GM23338 (cell line): ENCODE results near the gene SEC63.
A peak's percentile ranks its signal among the peaks of the same experiment; 100 is the strongest.

Experiments used
- CREB1 ChIP-seq: fragments of 250-450 bp; sonication (Bioruptor Pico); IDR thresholded peaks from 2 replicates; pipeline ENCODE4 v1.5.0; 2020; ENCODE audit warnings: low read depth, mild to moderate bottlenecking, moderate library complexity
- EZH2 ChIP-seq: fragments of 200-600 bp; sonication (generic); IDR thresholded peaks from one replicate; pipeline ENCODE4 v1.8.0; 2017; ENCODE audit warnings: antibody characterized with exemption, mild to moderate bottlenecking, low read depth; ENCODE audit not compliant: unreplicated experiment
- EZH2phosphoT487 ChIP-seq: fragments of 200-600 bp; sonication (generic); IDR thresholded peaks from one replicate; pipeline ENCODE4 v1.8.1; 2018; ENCODE audit warnings: antibody characterized with exemption; ENCODE audit not compliant: unreplicated experiment
- JUNB ChIP-seq: IDR thresholded peaks from one replicate; pipeline ENCODE4 v1.6.1; 2016; ENCODE audit warnings: antibody characterized with exemption; ENCODE audit not compliant: unreplicated experiment
- NANOG ChIP-seq: IDR thresholded peaks from 2 replicates; pipeline ENCODE4 v1.6.1; 2016; ENCODE audit warnings: antibody characterized with exemption, borderline replicate concordance
- POLR2AphosphoS5 ChIP-seq: IDR thresholded peaks from 2 replicates; pipeline ENCODE4 v1.6.1; 2016; ENCODE audit warnings: antibody characterized with exemption, low read depth
- ZNF114 ChIP-seq: fragments of 250-450 bp; sonication (Bioruptor Pico); IDR thresholded peaks from 2 replicates; pipeline ENCODE4 v1.5.0; 2020; ENCODE audit warnings: mild to moderate bottlenecking, moderate library complexity
- ZNF331 ChIP-seq: fragments of 250-450 bp; sonication (Bioruptor Pico); IDR thresholded peaks from 2 replicates; pipeline ENCODE4 v1.5.0; 2020; ENCODE audit warnings: low read depth, mild to moderate bottlenecking, moderate library complexity
- TF ChIP-seq, protein P1 (sequence below), 2 experiments: fragments of 200-600 bp in 1 of 2; sonication (generic) in 1 of 2; conservative IDR thresholded peaks; 2 replicates each; pipeline versions ENCODE4 v1.5.1 to v1.6.1; 2016 to 2017; ENCODE audit warnings: antibody characterized with exemption in 2 of 2, low read depth in 2 of 2, mild to moderate bottlenecking in 2 of 2, moderate library complexity in 1 of 2
- TF ChIP-seq, protein P2 (sequence below): IDR thresholded peaks from one replicate; pipeline ENCODE4 v1.6.1; 2018; ENCODE audit warnings: antibody characterized with exemption; ENCODE audit not compliant: unreplicated experiment
- TF ChIP-seq, protein P3 (sequence below): IDR thresholded peaks from 2 replicates; pipeline ENCODE4 v1.6.1; 2016; ENCODE audit warnings: antibody characterized with exemption

DNA sequence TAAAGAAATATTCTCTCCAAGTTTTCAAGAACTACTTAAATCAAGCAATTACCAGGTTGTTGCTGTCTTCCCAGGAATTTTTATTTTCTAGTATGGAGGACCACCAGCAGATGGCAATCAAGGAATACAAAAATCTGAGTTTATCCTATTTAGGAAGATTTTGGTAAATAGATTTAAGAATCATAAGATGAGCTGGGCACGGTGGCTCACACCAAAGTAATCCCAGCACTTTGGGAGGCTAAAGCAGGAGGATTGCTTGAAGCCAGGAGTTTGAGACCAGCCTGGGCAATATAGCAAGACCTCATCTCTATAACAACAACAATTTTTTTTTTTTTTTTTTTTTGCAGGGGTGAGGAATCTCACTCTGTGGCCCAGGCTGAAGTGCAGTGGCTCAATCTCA is 19.3 kb upstream of the SEC63 start:
- TF ChIP-seq, protein P1, sequence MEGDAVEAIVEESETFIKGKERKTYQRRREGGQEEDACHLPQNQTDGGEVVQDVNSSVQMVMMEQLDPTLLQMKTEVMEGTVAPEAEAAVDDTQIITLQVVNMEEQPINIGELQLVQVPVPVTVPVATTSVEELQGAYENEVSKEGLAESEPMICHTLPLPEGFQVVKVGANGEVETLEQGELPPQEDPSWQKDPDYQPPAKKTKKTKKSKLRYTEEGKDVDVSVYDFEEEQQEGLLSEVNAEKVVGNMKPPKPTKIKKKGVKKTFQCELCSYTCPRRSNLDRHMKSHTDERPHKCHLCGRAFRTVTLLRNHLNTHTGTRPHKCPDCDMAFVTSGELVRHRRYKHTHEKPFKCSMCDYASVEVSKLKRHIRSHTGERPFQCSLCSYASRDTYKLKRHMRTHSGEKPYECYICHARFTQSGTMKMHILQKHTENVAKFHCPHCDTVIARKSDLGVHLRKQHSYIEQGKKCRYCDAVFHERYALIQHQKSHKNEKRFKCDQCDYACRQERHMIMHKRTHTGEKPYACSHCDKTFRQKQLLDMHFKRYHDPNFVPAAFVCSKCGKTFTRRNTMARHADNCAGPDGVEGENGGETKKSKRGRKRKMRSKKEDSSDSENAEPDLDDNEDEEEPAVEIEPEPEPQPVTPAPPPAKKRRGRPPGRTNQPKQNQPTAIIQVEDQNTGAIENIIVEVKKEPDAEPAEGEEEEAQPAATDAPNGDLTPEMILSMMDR (conservative IDR thresholded peaks at IDR 0.05; ENCODE audit: low read depth in 2 of 2) = peak; percentile 59 to 77
- TF ChIP-seq POLR2AphosphoS5 = no peak
- no peak for TF ChIP-seq EZH2
- TF ChIP-seq EZH2phosphoT487 = no peak
- TF ChIP-seq, protein P2, sequence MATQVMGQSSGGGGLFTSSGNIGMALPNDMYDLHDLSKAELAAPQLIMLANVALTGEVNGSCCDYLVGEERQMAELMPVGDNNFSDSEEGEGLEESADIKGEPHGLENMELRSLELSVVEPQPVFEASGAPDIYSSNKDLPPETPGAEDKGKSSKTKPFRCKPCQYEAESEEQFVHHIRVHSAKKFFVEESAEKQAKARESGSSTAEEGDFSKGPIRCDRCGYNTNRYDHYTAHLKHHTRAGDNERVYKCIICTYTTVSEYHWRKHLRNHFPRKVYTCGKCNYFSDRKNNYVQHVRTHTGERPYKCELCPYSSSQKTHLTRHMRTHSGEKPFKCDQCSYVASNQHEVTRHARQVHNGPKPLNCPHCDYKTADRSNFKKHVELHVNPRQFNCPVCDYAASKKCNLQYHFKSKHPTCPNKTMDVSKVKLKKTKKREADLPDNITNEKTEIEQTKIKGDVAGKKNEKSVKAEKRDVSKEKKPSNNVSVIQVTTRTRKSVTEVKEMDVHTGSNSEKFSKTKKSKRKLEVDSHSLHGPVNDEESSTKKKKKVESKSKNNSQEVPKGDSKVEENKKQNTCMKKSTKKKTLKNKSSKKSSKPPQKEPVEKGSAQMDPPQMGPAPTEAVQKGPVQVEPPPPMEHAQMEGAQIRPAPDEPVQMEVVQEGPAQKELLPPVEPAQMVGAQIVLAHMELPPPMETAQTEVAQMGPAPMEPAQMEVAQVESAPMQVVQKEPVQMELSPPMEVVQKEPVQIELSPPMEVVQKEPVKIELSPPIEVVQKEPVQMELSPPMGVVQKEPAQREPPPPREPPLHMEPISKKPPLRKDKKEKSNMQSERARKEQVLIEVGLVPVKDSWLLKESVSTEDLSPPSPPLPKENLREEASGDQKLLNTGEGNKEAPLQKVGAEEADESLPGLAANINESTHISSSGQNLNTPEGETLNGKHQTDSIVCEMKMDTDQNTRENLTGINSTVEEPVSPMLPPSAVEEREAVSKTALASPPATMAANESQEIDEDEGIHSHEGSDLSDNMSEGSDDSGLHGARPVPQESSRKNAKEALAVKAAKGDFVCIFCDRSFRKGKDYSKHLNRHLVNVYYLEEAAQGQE = no peak
- no peak for TF ChIP-seq CREB1 (CRISPR knock-in tag)
- TF ChIP-seq ZNF331 (CRISPR knock-in tag) = no peak
- TF ChIP-seq, protein P3, sequence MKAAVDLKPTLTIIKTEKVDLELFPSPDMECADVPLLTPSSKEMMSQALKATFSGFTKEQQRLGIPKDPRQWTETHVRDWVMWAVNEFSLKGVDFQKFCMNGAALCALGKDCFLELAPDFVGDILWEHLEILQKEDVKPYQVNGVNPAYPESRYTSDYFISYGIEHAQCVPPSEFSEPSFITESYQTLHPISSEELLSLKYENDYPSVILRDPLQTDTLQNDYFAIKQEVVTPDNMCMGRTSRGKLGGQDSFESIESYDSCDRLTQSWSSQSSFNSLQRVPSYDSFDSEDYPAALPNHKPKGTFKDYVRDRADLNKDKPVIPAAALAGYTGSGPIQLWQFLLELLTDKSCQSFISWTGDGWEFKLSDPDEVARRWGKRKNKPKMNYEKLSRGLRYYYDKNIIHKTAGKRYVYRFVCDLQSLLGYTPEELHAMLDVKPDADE = no peak
- TF ChIP-seq NANOG = no peak
- TF ChIP-seq ZNF114 (CRISPR knock-in tag) = no peak
- no peak for TF ChIP-seq JUNB
